HEK293 (cell line): ENCODE measurements around the gene WNT7B.

Experiments used
- CTCF ChIA-PET: fragments of 350-600 bp; formaldehyde crosslinking; extraction: SDS; loops from one replicate; lab custom pipeline; 2021; ENCODE audit warnings: antibody characterized with exemption; lab: Yijun Ruan, JAX
- POLR2A ChIA-PET: fragments of 300-600 bp; formaldehyde crosslinking; extraction: SDS; loops from one replicate; lab custom pipeline; 2020; ENCODE audit warnings: antibody characterized with exemption, inconsistent platforms; lab: Yijun Ruan, JAX
- H3K27ac ChIP-seq: fragments of 200-500 bp; sonication (Bioruptor generic); 2 replicates; pipeline ENCODE4 v1.5.1; 2014; ENCODE audit warnings: low read depth, low read length, control low read depth, inconsistent platforms; ENCODE audit errors: extremely low read depth
- H3K36me3 ChIP-seq, 2 experiments: fragments of 200-500 bp in 1 of 2; sonication (Bioruptor generic) in 1 of 2; 1 replicate in 1 of 2; 2 replicates in 1 of 2; pipeline ENCODE4 v1.5.1; 2014 to 2017; ENCODE audit warnings: inconsistent platforms in 2 of 2, low read length in 2 of 2; ENCODE audit not compliant: control insufficient read depth in 2 of 2, insufficient read depth in 1 of 2
- H3K4me1 ChIP-seq: fragments of 200-500 bp; sonication (Bioruptor generic); 2 replicates; pipeline ENCODE4 v1.5.1; 2014; ENCODE audit warnings: mild to moderate bottlenecking, low read length, inconsistent platforms; ENCODE audit not compliant: control insufficient read depth, insufficient read depth
- H3K4me3 ChIP-seq: 2 replicates; pipeline ENCODE4 v1.5.1; 2011; ENCODE audit warnings: low read depth, mild to moderate bottlenecking, control low read depth, low read length, moderate library complexity
- H3K9me3 ChIP-seq: fragments of 200-500 bp; sonication (Bioruptor generic); 2 replicates; pipeline ENCODE4 v1.5.1; 2014; ENCODE audit warnings: low read depth, low read length, inconsistent platforms; ENCODE audit not compliant: control insufficient read depth, insufficient read depth
- BCL11B ChIP-seq: fragments of 450-650 bp; formaldehyde crosslinking; IDR thresholded peaks from 2 replicates; pipeline ENCODE4 v1.5.1; 2016; ENCODE audit warnings: low read depth, missing biosample characterization, missing genetic modification characterization
- BCL6B ChIP-seq: fragments of 450-650 bp; formaldehyde crosslinking; IDR thresholded peaks from 2 replicates; pipeline ENCODE4 v1.5.1; 2017; ENCODE audit warnings: missing biosample characterization, missing genetic modification characterization
- EGR2 ChIP-seq: fragments of 450-650 bp; formaldehyde crosslinking; IDR thresholded peaks from 2 replicates; pipeline ENCODE4 v1.5.1; 2016; ENCODE audit warnings: low read depth, missing biosample characterization, missing genetic modification characterization
- GFI1B ChIP-seq: fragments of 450-650 bp; formaldehyde crosslinking; IDR thresholded peaks from 2 replicates; pipeline ENCODE4 v1.5.1; 2016; ENCODE audit warnings: missing biosample characterization, missing genetic modification characterization
- HOXD13 ChIP-seq: sonication (generic); formaldehyde crosslinking; IDR thresholded peaks from 2 replicates; pipeline ENCODE4 v1.8.0; 2022; ENCODE audit warnings: missing genetic modification reagents, borderline replicate concordance
- SP7 ChIP-seq: fragments of 450-650 bp; formaldehyde crosslinking; IDR thresholded peaks from 2 replicates; pipeline ENCODE4 v1.5.1; 2016; ENCODE audit warnings: missing biosample characterization, missing genetic modification characterization
- TSHZ1 ChIP-seq: fragments of 450-650 bp; formaldehyde crosslinking; IDR thresholded peaks from 2 replicates; pipeline ENCODE4 v1.5.1; 2016; ENCODE audit warnings: missing biosample characterization, missing genetic modification characterization, borderline replicate concordance
- WT1 ChIP-seq: fragments of 450-650 bp; formaldehyde crosslinking; IDR thresholded peaks from 2 replicates; pipeline ENCODE4 v1.5.1; 2016; ENCODE audit warnings: missing biosample characterization, missing genetic modification characterization
- YY2 ChIP-seq: fragments of 450-650 bp; formaldehyde crosslinking; IDR thresholded peaks from 2 replicates; pipeline ENCODE4 v1.5.1; 2016; ENCODE audit warnings: missing biosample characterization, missing genetic modification characterization
- ZBTB48 ChIP-seq: fragments of 450-650 bp; formaldehyde crosslinking; IDR thresholded peaks from 2 replicates; pipeline ENCODE4 v1.5.1; 2016; ENCODE audit warnings: missing biosample characterization, missing genetic modification characterization
- ZFHX2 ChIP-seq: fragments of 450-650 bp; formaldehyde crosslinking; conservative IDR thresholded peaks from 2 replicates; pipeline ENCODE4 v1.5.1; 2016; ENCODE audit warnings: missing biosample characterization, missing genetic modification characterization
- ZNF133 ChIP-seq: fragments of 450-650 bp; formaldehyde crosslinking; IDR thresholded peaks from 2 replicates; pipeline ENCODE4 v1.5.1; 2016; ENCODE audit warnings: missing biosample characterization, missing genetic modification characterization
- ZNF211 ChIP-seq: fragments of 450-650 bp; formaldehyde crosslinking; IDR thresholded peaks from 2 replicates; pipeline ENCODE4 v1.5.1; 2016; ENCODE audit warnings: low read depth, missing biosample characterization, missing genetic modification characterization
- ZNF223 ChIP-seq: fragments of 450-650 bp; formaldehyde crosslinking; IDR thresholded peaks from 2 replicates; pipeline ENCODE4 v1.5.1; 2016; ENCODE audit warnings: missing biosample characterization, missing genetic modification characterization
- ZNF366 ChIP-seq: fragments of 450-650 bp; formaldehyde crosslinking; conservative IDR thresholded peaks from 2 replicates; pipeline ENCODE4 v1.5.1; 2016; ENCODE audit warnings: missing biosample characterization, missing genetic modification characterization
- ZNF426 ChIP-seq: fragments of 450-650 bp; formaldehyde crosslinking; IDR thresholded peaks from 2 replicates; pipeline ENCODE4 v1.5.1; 2017; ENCODE audit warnings: missing biosample characterization, missing genetic modification characterization, mild to moderate bottlenecking, inconsistent platforms, moderate library complexity
- ZNF433 ChIP-seq: fragments of 450-650 bp; formaldehyde crosslinking; IDR thresholded peaks from 2 replicates; pipeline ENCODE4 v1.5.1; 2016; ENCODE audit warnings: missing biosample characterization, missing genetic modification characterization, low read depth
- ZNF501 ChIP-seq: fragments of 450-650 bp; formaldehyde crosslinking; IDR thresholded peaks from 2 replicates; pipeline ENCODE4 v1.5.1; 2016; ENCODE audit warnings: missing biosample characterization, missing genetic modification characterization
- ZNF513 ChIP-seq: fragments of 450-650 bp; IDR thresholded peaks from 2 replicates; pipeline ENCODE4 v1.5.1; 2018; ENCODE audit warnings: missing biosample characterization, missing genetic modification characterization
- ZNF518A ChIP-seq: fragments of 450-650 bp; formaldehyde crosslinking; conservative IDR thresholded peaks from 2 replicates; pipeline ENCODE4 v1.5.1; 2016; ENCODE audit warnings: low read depth, missing biosample characterization, missing genetic modification characterization
- ZNF530 ChIP-seq: fragments of 450-650 bp; formaldehyde crosslinking; IDR thresholded peaks from 2 replicates; pipeline ENCODE4 v1.5.1; 2016; ENCODE audit warnings: low read depth, missing biosample characterization, missing genetic modification characterization
- ZNF626 ChIP-seq: fragments of 450-650 bp; sonication (Bioruptor Pico); formaldehyde crosslinking; IDR thresholded peaks from 2 replicates; pipeline ENCODE4 v1.5.1; 2018; ENCODE audit warnings: missing biosample characterization, missing genetic modification characterization, inconsistent platforms
- ZNF792 ChIP-seq: fragments of 450-650 bp; formaldehyde crosslinking; IDR thresholded peaks from 2 replicates; pipeline ENCODE4 v1.5.1; 2016; ENCODE audit warnings: missing biosample characterization, missing genetic modification characterization
- ZNF830 ChIP-seq: fragments of 450-650 bp; IDR thresholded peaks from 2 replicates; pipeline ENCODE4 v1.5.0; 2018; ENCODE audit warnings: missing biosample characterization, missing genetic modification characterization, low read depth, mild to moderate bottlenecking, moderate library complexity
- ZNF843 ChIP-seq: fragments of 450-650 bp; formaldehyde crosslinking; IDR thresholded peaks from 2 replicates; pipeline ENCODE4 v1.5.1; 2016; ENCODE audit warnings: missing biosample characterization, missing genetic modification characterization
- ZSCAN23 ChIP-seq: fragments of 450-650 bp; formaldehyde crosslinking; IDR thresholded peaks from 2 replicates; pipeline ENCODE4 v1.5.1; 2016; ENCODE audit warnings: missing biosample characterization, missing genetic modification characterization
- ZXDB ChIP-seq: fragments of 450-650 bp; formaldehyde crosslinking; IDR thresholded peaks from 2 replicates; pipeline ENCODE4 v1.5.1; 2016; ENCODE audit warnings: missing biosample characterization, missing genetic modification characterization

WNT7B gene

GRCh38 chr22:45930324-45930723, 46.6 kb downstream of the WNT7B start (continued):
- TF ChIP-seq ZNF518A (tag by site-specific recombination) (no peak), ZNF133 (no peak), HOXD13 (no peak)

GRCh38 chr22:45929649-45930048, 47.3 kb downstream of the WNT7B start:
- peaks cover 5% of the 10 kb centered on the region for H3K4me1 ChIP-seq
- H3K9me3 ChIP-seq, result no peaks in the 10 kb centered on the region
- no peak overlapping the region for H3K27ac ChIP-seq
- no peaks in the 10 kb centered on the region for H3K36me3 ChIP-seq
- H3K4me3 ChIP-seq, result no peak overlapping the region
- CTCF ChIA-PET, result no interaction called here
- POLR2A ChIA-PET, result no interaction called here
- TF ChIP-seq ZBTB48 (tag by site-specific recombination) (no peak), ZSCAN23 (tag by site-specific recombination) (no peak), ZNF366 (tag by site-specific recombination) (peak; percentile 98), ZNF513 (tag by site-specific recombination) (no peak), BCL6B (tag by site-specific recombination) (no peak), ZFHX2 (tag by site-specific recombination) (peak; percentile 91), SP7 (tag by site-specific recombination) (no peak), ZNF211 (tag by site-specific recombination) (no peak), BCL11B (no peak), ZNF843 (tag by site-specific recombination) (no peak), ZNF792 (tag by site-specific recombination) (no peak), GFI1B (tag by site-specific recombination) (no peak), TSHZ1 (tag by site-specific recombination) (no peak), ZXDB (tag by site-specific recombination) (no peak), ZNF530 (no peak), ZNF501 (tag by site-specific recombination) (no peak), ZNF223 (tag by site-specific recombination) (no peak), ZNF426 (no peak), YY2 (no peak), EGR2 (tag by site-specific recombination) (peak; percentile 100), ZNF626 (tag by site-specific recombination) (no peak), ZNF830 (tag by site-specific recombination) (no peak), WT1 (tag by site-specific recombination) (no peak), ZNF433 (tag by site-specific recombination) (no peak), HOXD13 (no peak)
